Endothelial cell of umbilical vein (primary cell): ENCODE data around the gene ZNF438. TPM values are rescaled to one million over a fixed set of nuclear protein-coding genes. Genes with fewer than 3 reads are reported as not detected.

ENCODE experiments used
- BruUV-seq: library from RNA; stranded (reverse); fragments of 400-500 nt; replicated peaks from 2 replicates; lab custom pipeline; 2021; lab: Mats Ljungman, UMichigan
- CTCF ChIA-PET: fragments of 300-600, 350-600 bp; sonication (Branson Sonifier 250); formaldehyde crosslinking; loops from one replicate; lab custom pipeline; 2021; ENCODE audit warnings: antibody characterized with exemption, inconsistent platforms; lab: Charles Lee
- POLR2A ChIA-PET: fragments of 300-600, 350-600 bp; sonication (Branson Sonifier 250); formaldehyde crosslinking; loops from one replicate; lab custom pipeline; 2021; ENCODE audit warnings: antibody characterized with exemption, inconsistent platforms; lab: Charles Lee
- DNase-seq: peaks from one replicate; pipeline ENCODE4 v3.0.0-alpha.2; 2011; ENCODE audit warnings: low read depth, low spot score
- FAIRE-seq: peaks from 2 replicates; lab custom pipeline; 2011; peaks lifted over from hg19 to GRCh38; lab: Jason Lieb, UNC
- H2AFZ ChIP-seq: 2 replicates; pipeline ENCODE4 v1.6.0; 2012; ENCODE audit warnings: low read depth, low read length, control low read depth, inconsistent platforms
- H3K27ac ChIP-seq: 2 replicates; pipeline ENCODE4 v1.5.1; 2011; ENCODE audit warnings: low read depth, mild to moderate bottlenecking, control low read depth, low read length, moderate library complexity; ENCODE audit not compliant: insufficient read depth
- H3K27me3 ChIP-seq, 2 experiments: 2 replicates each; pipeline versions ENCODE4 v1.6.0 to v1.6.1; 2011; ENCODE audit warnings: low read length in 2 of 2, mixed read lengths in 1 of 2; ENCODE audit not compliant: control insufficient read depth in 2 of 2, insufficient read depth in 2 of 2
- H3K36me3 ChIP-seq, 2 experiments: 2 replicates in 1 of 2; 3 replicates in 1 of 2; pipeline ENCODE4 v1.5.1; 2011; ENCODE audit warnings: low read length in 2 of 2, mild to moderate bottlenecking in 1 of 2, moderate library complexity in 1 of 2; ENCODE audit not compliant: control insufficient read depth in 2 of 2, insufficient read depth in 2 of 2; ENCODE audit errors: extremely low read depth in 1 of 2
- H3K4me1 ChIP-seq: 3 replicates; pipeline ENCODE4 v1.5.1; 2011; ENCODE audit warnings: mild to moderate bottlenecking, low read length; ENCODE audit not compliant: control insufficient read depth, insufficient read depth; ENCODE audit errors: extremely low read depth
- H3K4me2 ChIP-seq: 2 replicates; pipeline ENCODE4 v1.6.1; 2011; ENCODE audit warnings: low read length, control low read depth, mixed read lengths; ENCODE audit not compliant: insufficient read depth
- H3K4me3 ChIP-seq, 3 experiments: fragments of 200-600 bp in 1 of 3; sonication (generic), shearing (Covaris generic) in 1 of 3; replicated peaks in 1 of 3; 2 replicates each; pipeline ENCODE4 v1.5.1; 2011 to 2016; ENCODE audit warnings: control low read depth in 3 of 3, low read length in 3 of 3, mild to moderate bottlenecking in 2 of 3, inconsistent platforms in 1 of 3, low read depth in 1 of 3, moderate library complexity in 1 of 3; ENCODE audit not compliant: insufficient read depth in 1 of 3
- H3K79me2 ChIP-seq: 2 replicates; pipeline ENCODE4 v1.6.0; 2012; ENCODE audit warnings: low read length, inconsistent platforms; ENCODE audit not compliant: control insufficient read depth, insufficient read depth
- H3K9ac ChIP-seq: replicated peaks from 2 replicates; pipeline ENCODE3; 2011; ENCODE audit warnings: low read length, control low read depth; ENCODE audit not compliant: insufficient read depth; ENCODE audit errors: extremely low read depth
- H3K9me1 ChIP-seq: replicated peaks from 3 replicates; pipeline ENCODE4 v1.6.0; 2011; ENCODE audit warnings: mild to moderate bottlenecking, low read length; ENCODE audit not compliant: control insufficient read depth, insufficient read depth; ENCODE audit errors: extremely low read depth
- H3K9me3 ChIP-seq: replicated peaks from 2 replicates; pipeline ENCODE4 v1.5.1; 2012; ENCODE audit warnings: low read length, inconsistent platforms; ENCODE audit not compliant: control insufficient read depth, insufficient read depth
- H4K20me1 ChIP-seq: replicated peaks from 2 replicates; pipeline ENCODE3; 2011; ENCODE audit warnings: mild to moderate bottlenecking, low read length; ENCODE audit not compliant: control insufficient read depth, insufficient read depth; ENCODE audit errors: extremely low read depth
- CTCF ChIP-seq, 2 donors: IDR thresholded peaks; 1 replicate in 1 of 2; 2 replicates in 1 of 2; pipeline ENCODE4 v1.5.1; 2011; ENCODE audit warnings: low read length in 2 of 2, mild to moderate bottlenecking in 2 of 2, moderate library complexity in 2 of 2, control low read depth in 1 of 2, inconsistent platforms in 1 of 2, low read depth in 1 of 2; ENCODE audit not compliant: insufficient read depth in 1 of 2; ENCODE audit errors: extremely low read depth in 1 of 2
- EZH2 ChIP-seq: IDR thresholded peaks from 2 replicates; pipeline ENCODE4 v1.6.1; 2012; ENCODE audit warnings: borderline replicate concordance, low read depth, mild to moderate bottlenecking, moderate library complexity, low read length, inconsistent platforms; ENCODE audit not compliant: severe bottlenecking
- FOS ChIP-seq: IDR thresholded peaks from 2 replicates; pipeline ENCODE4 v1.6.1; 2011; ENCODE audit warnings: mild to moderate bottlenecking, low read length, moderate library complexity, borderline replicate concordance; ENCODE audit not compliant: insufficient read depth
- JUN ChIP-seq: IDR thresholded peaks from 2 replicates; pipeline ENCODE4 v1.6.1; 2011; ENCODE audit warnings: borderline replicate concordance, low read depth; ENCODE audit not compliant: insufficient read length, insufficient read depth
- MAX ChIP-seq: IDR thresholded peaks from 2 replicates; pipeline ENCODE4 v1.6.1; 2011; ENCODE audit not compliant: insufficient read depth, insufficient read length
- MYC ChIP-seq: IDR thresholded peaks from one replicate; pipeline ENCODE4 v1.6.1; 2011; ENCODE audit warnings: mild to moderate bottlenecking, low read depth, low read length
- POLR2A ChIP-seq: IDR thresholded peaks from 2 replicates; pipeline ENCODE4 v1.6.1; 2012; ENCODE audit warnings: low read depth, mild to moderate bottlenecking, control low read depth, low read length
- POLR2AphosphoS5 ChIP-seq: IDR thresholded peaks from 2 replicates; pipeline ENCODE4 v1.6.1; 2012; ENCODE audit warnings: low read depth, mild to moderate bottlenecking, control low read depth, low read length, moderate library complexity; ENCODE audit not compliant: insufficient read depth
- dilution Hi-C: fragments of 300-500 bp; cut with MboI; formaldehyde crosslinking; loops from one replicate; pipeline ENCODE4 v1.15.0; 2019; ENCODE audit warnings: low sequenced_read_pairs; ENCODE audit not compliant: extremely low pct_ligation_motif_present
- intact Hi-C: fragments of 100-400 bp; cut with micrococcal nuclease; formaldehyde crosslinking; loops from one replicate; pipeline ENCODE4 v1.10.0; 2022
- polyA plus RNA-seq, 4 experiments: library from polyadenylated mRNA; depleted of rRNA in 3 of 4; stranded (reverse) in 3 of 4; unstranded in 1 of 4; fragments of >200 nt; gene quantifications; 2 replicates each; pipeline versions ENCODE4 v1.2.1 to v1.2.3, GENCODE V29; 2011 to 2012; ENCODE audit warnings: missing spikeins in 1 of 4
- total RNA-seq: library from RNA; stranded (reverse); gene quantifications from 2 replicates; pipeline ENCODE4 v1.2.3, GENCODE V29; 2021

ZNF438 gene
- total and polyA plus RNA-seq, 2 donors (not counting 3 experiments of a cell fraction or from before 2014, with no cell fraction given), result 7.2 to 15.1 TPM

GRCh38 chr10:30990351-30990750 is 41.3 kb downstream of the ZNF438 start:
- H3K9me3 ChIP-seq, result no peaks in the 10 kb centered on the region
- ChIA-PET POLR2A (no interaction called here), CTCF (no interaction called here)
- DNase-seq, result no peak
- H3K27me3 ChIP-seq, result no peaks in the 10 kb centered on the region
- H3K4me1 ChIP-seq, result peaks cover 29% of the 10 kb centered on the region
- no peak for TF ChIP-seq EZH2
- no peak for TF ChIP-seq POLR2A
- no peak for TF ChIP-seq JUN
- no peak for TF ChIP-seq POLR2AphosphoS5
- no peak for TF ChIP-seq MYC
- no peak for TF ChIP-seq FOS
- TF ChIP-seq CTCF (IDR thresholded peaks at IDR 0.05; ENCODE audit: extremely low read depth in 1 of 2, insufficient read depth in 1 of 2, low read depth in 1 of 2, low read length in 2 of 2), result no peak
- no peak for TF ChIP-seq MAX
- no peak overlapping the region for H3K27ac ChIP-seq
- H3K4me3 ChIP-seq, result no peak overlapping the region
- peaks cover 0 to 2% of the 10 kb centered on the region in 2 experiments for H3K36me3 ChIP-seq
- H3K4me2 ChIP-seq, result no peak overlapping the region
- H3K9ac ChIP-seq, result no peak overlapping the region
- no peak for FAIRE-seq
- dilution Hi-C loops, result no loop called here
- H2AFZ ChIP-seq, result no peak overlapping the region
- peaks cover 21% of the 10 kb centered on the region for H3K79me2 ChIP-seq
- intact Hi-C loops, result no loop called here
- H3K9me1 ChIP-seq, result no peaks in the 10 kb centered on the region
- no peaks in the 10 kb centered on the region for H4K20me1 ChIP-seq
- no TSS peak for BruUV-seq
